Effector memory CD4-positive, alpha-beta T cell (primary cell): Measurements from ENCODE around the gene NOP9.

Experiments used
- DNase-seq, 3 donors: peaks; one replicate each; pipeline ENCODE4 v3.0.0-alpha.2; 2020
- H3K27ac ChIP-seq: 2 replicates; pipeline ENCODE4 v1.7.0; 2013; ENCODE audit warnings: mild to moderate bottlenecking, low read length, moderate library complexity; ENCODE audit not compliant: insufficient read depth, poor library complexity, severe bottlenecking
- H3K27me3 ChIP-seq: replicated peaks from 2 replicates; pipeline ENCODE4 v1.7.0; 2013; ENCODE audit warnings: mild to moderate bottlenecking, low read length; ENCODE audit not compliant: insufficient read depth, control insufficient read depth, poor library complexity, severe bottlenecking
- H3K36me3 ChIP-seq: 2 replicates; pipeline ENCODE4 v1.7.0; 2013; ENCODE audit warnings: mild to moderate bottlenecking, low read length, moderate library complexity; ENCODE audit not compliant: control insufficient read depth, insufficient read depth
- H3K4me1 ChIP-seq: 2 replicates; pipeline ENCODE4 v1.7.0; 2013; ENCODE audit warnings: low read length, mild to moderate bottlenecking; ENCODE audit not compliant: control insufficient read depth, insufficient read depth, poor library complexity, severe bottlenecking
- H3K4me3 ChIP-seq: 2 replicates; pipeline ENCODE4 v1.7.0; 2013; ENCODE audit warnings: low read length, low read depth, mild to moderate bottlenecking; ENCODE audit not compliant: insufficient read depth, poor library complexity, severe bottlenecking
- H3K9me3 ChIP-seq: 2 replicates; pipeline ENCODE4 v1.7.0; 2013; ENCODE audit warnings: mild to moderate bottlenecking, low read length, moderate library complexity; ENCODE audit not compliant: control insufficient read depth

Gene NOP9

GRCh38 chr14:24271834-24272263 lies 27.8 kb upstream of the NOP9 start:
- Histone ChIP-seq H3K9me3 (no peaks in the 10 kb centered on the region), H3K36me3 (peaks cover 20% of the 10 kb centered on the region), H3K27me3 (no peaks in the 10 kb centered on the region), H3K4me1 (peaks cover 25% of the 10 kb centered on the region), H3K4me3 (peak overlapping the region; percentile 5), H3K27ac (peak overlapping the region; percentile 89)
- no peak for DNase-seq

GRCh38 chr14:24272467-24272866 lies 27.2 kb upstream of the NOP9 start:
- Histone ChIP-seq H3K9me3 (no peaks in the 10 kb centered on the region), H3K4me1 (peaks cover 25% of the 10 kb centered on the region), H3K27me3 (no peaks in the 10 kb centered on the region), H3K36me3 (peaks cover 14% of the 10 kb centered on the region), H3K27ac (peak overlapping the region; percentile 89), H3K4me3 (peak overlapping the region; percentile 5)
- DNase-seq: no peak

GRCh38 chr14:24273422-24273998 lies 26.1 kb upstream of the NOP9 start:
- Histone ChIP-seq H3K27ac (peak overlapping the region; percentile 51), H3K9me3 (no peaks in the 10 kb centered on the region), H3K4me3 (no peak overlapping the region), H3K4me1 (peaks cover 27% of the 10 kb centered on the region), H3K27me3 (no peaks in the 10 kb centered on the region), H3K36me3 (peaks cover 5% of the 10 kb centered on the region)
- no peak for DNase-seq

- Histone ChIP-seq H3K9me3 (no peaks in the 10 kb centered on the region), H3K4me3 (no peak overlapping the region), H3K4me1 (peaks cover 31% of the 10 kb centered on the region), H3K27ac (peak overlapping the region; percentile 56), H3K27me3 (no peaks in the 10 kb centered on the region), H3K36me3 (no peaks in the 10 kb centered on the region)
- peak in 2 of 3 donors; percentile 7 to 15 for DNase-seq
Measured at GRCh38 chr14:24274101-24274543, 25.5 kb upstream of the NOP9 start.

- H3K4me3 ChIP-seq: no peak overlapping the region
- peaks cover 26% of the 10 kb centered on the region for H3K4me1 ChIP-seq
- no peaks in the 10 kb centered on the region for H3K27me3 ChIP-seq
- H3K9me3 ChIP-seq: no peaks in the 10 kb centered on the region
- DNase-seq: no peak
- H3K27ac ChIP-seq: no peak overlapping the region
- no peaks in the 10 kb centered on the region for H3K36me3 ChIP-seq
Measured at GRCh38 chr14:24277071-24277470, 22.6 kb upstream of the NOP9 start.

- Histone ChIP-seq H3K36me3 (no peaks in the 10 kb centered on the region), H3K4me1 (peaks cover 21% of the 10 kb centered on the region), H3K9me3 (no peaks in the 10 kb centered on the region), H3K27me3 (no peaks in the 10 kb centered on the region), H3K27ac (no peak overlapping the region), H3K4me3 (no peak overlapping the region)
- no peak for DNase-seq
Measured at GRCh38 chr14:24277606-24278321, 21.9 kb upstream of the NOP9 start.

GRCh38 chr14:24278424-24278823 lies 21.2 kb upstream of the NOP9 start:
- Histone ChIP-seq H3K4me3 (no peak overlapping the region), H3K27ac (no peak overlapping the region), H3K27me3 (no peaks in the 10 kb centered on the region), H3K36me3 (no peaks in the 10 kb centered on the region), H3K9me3 (no peaks in the 10 kb centered on the region), H3K4me1 (peaks cover 21% of the 10 kb centered on the region)
- no peak for DNase-seq

GRCh38 chr14:24279301-24280186 lies 20.1 kb upstream of the NOP9 start:
- peak overlapping the region; percentile 4 for H3K27ac ChIP-seq
- no peaks in the 10 kb centered on the region for H3K27me3 ChIP-seq
- H3K4me1 ChIP-seq: peaks cover 14% of the 10 kb centered on the region
- H3K4me3 ChIP-seq: no peak overlapping the region
- peak in 2 of 3 donors; percentile 28 to 32 for DNase-seq
- no peaks in the 10 kb centered on the region for H3K36me3 ChIP-seq
- no peaks in the 10 kb centered on the region for H3K9me3 ChIP-seq

GRCh38 chr14:24280797-24281460 lies 18.7 kb upstream of the NOP9 start:
- Histone ChIP-seq H3K9me3 (no peaks in the 10 kb centered on the region), H3K4me1 (peaks cover 14% of the 10 kb centered on the region), H3K36me3 (no peaks in the 10 kb centered on the region), H3K27me3 (no peaks in the 10 kb centered on the region), H3K4me3 (no peak overlapping the region), H3K27ac (no peak overlapping the region)
- DNase-seq: no peak
